HCT116 (cell line): ENCODE data around the gene SLC22A13. TPM values are rescaled to one million over a fixed set of nuclear protein-coding genes. Genes with fewer than 3 reads are reported as not detected.

Source experiments
- ATAC-seq: fragments of 200-7000 bp; cut with Tn5 transposase; 2 replicates; pipeline ENCODE4 v1.9.1; 2020; ENCODE audit warnings: mild to moderate bottlenecking, moderate library complexity
- BruUV-seq: library from RNA; stranded (reverse); fragments of 400-500 nt; replicated peaks from 2 replicates; lab custom pipeline; 2021; lab: Mats Ljungman, UMichigan
- CTCF ChIA-PET: fragments of 300-600 bp; sonication (Branson Sonifier 250); formaldehyde crosslinking; loops from one replicate; lab custom pipeline; 2021; ENCODE audit warnings: antibody characterized with exemption; lab: Charles Lee
- POLR2A ChIA-PET: fragments of 300-600, 350-600 bp; sonication (Branson Sonifier 250); formaldehyde crosslinking; loops from one replicate; lab custom pipeline; 2021; ENCODE audit warnings: antibody characterized with exemption; lab: Charles Lee
- RAD21 ChIA-PET, 2 experiments: fragments of 300-600 bp; sonication (Branson Sonifier 250); formaldehyde crosslinking; loops; one replicate each; lab custom pipeline; 2023; ENCODE audit warnings: low total read pairs in 2 of 2; ENCODE audit not compliant: uncharacterized antibody in 2 of 2, unreplicated experiment in 2 of 2, low non-redundant PET in 1 of 2; lab: Charles Lee
- DNase-seq: peaks from one replicate; pipeline ENCODE4 v3.0.0-alpha.2; 2010; ENCODE audit warnings: low read depth, low spot score
- H2AFZ ChIP-seq: fragments of 200-600 bp; shearing (Covaris generic), sonication (generic); 2 replicates; pipeline ENCODE4 v1.6.1; 2017; ENCODE audit warnings: low read depth, mixed run types, mixed read lengths, antibody characterized with exemption, low read length; ENCODE audit not compliant: poor library complexity, severe bottlenecking
- H3K27ac ChIP-seq: 2 replicates; pipeline ENCODE4 v1.5.1; 2012; ENCODE audit warnings: low read depth, low read length
- H3K27me3 ChIP-seq: fragments of 200-600 bp; sonication (generic); 2 replicates; pipeline ENCODE4 v1.6.1; 2016; ENCODE audit warnings: mixed run types, low read length, mixed read lengths; ENCODE audit not compliant: insufficient read depth
- H3K36me3 ChIP-seq, 2 experiments: fragments of 200-500 bp in 1 of 2; fragments of 200-600 bp in 1 of 2; sonication (Bioruptor generic) in 1 of 2; sonication (generic) in 1 of 2; 2 replicates each; pipeline versions ENCODE4 v1.5.1 to v1.6.1; 2014 to 2016; ENCODE audit warnings: low read length in 2 of 2, inconsistent platforms in 1 of 2, mixed read lengths in 1 of 2, mixed run types in 1 of 2; ENCODE audit not compliant: insufficient read depth in 2 of 2, control insufficient read depth in 1 of 2
- H3K4me1 ChIP-seq, 2 experiments: fragments of 200-600 bp in 1 of 2; sonication (generic) in 1 of 2; 2 replicates each; pipeline versions ENCODE4 v1.5.1 to v1.6.1; 2012 to 2017; ENCODE audit warnings: low read length in 2 of 2, inconsistent platforms in 1 of 2, mild to moderate bottlenecking in 1 of 2, mixed read lengths in 1 of 2, mixed run types in 1 of 2, moderate library complexity in 1 of 2; ENCODE audit not compliant: insufficient read depth in 2 of 2, control insufficient read depth in 1 of 2
- H3K4me2 ChIP-seq: fragments of 200-600 bp; sonication (generic); 2 replicates; pipeline ENCODE4 v1.6.1; 2017; ENCODE audit warnings: mixed run types, low read length, mixed read lengths
- H3K4me3 ChIP-seq, 2 experiments: fragments of 200-600 bp in 1 of 2; sonication (generic) in 1 of 2; replicated peaks in 1 of 2; 2 replicates each; pipeline ENCODE4 v1.5.1; 2011 to 2016; ENCODE audit warnings: low read length in 2 of 2, control low read depth in 1 of 2, low read depth in 1 of 2, mild to moderate bottlenecking in 1 of 2, mixed read lengths in 1 of 2, mixed run types in 1 of 2
- H3K79me2 ChIP-seq: fragments of 200-600 bp; sonication (generic); 2 replicates; pipeline ENCODE4 v1.6.1; 2017; ENCODE audit warnings: mild to moderate bottlenecking, mixed run types, low read length, moderate library complexity, mixed read lengths; ENCODE audit not compliant: insufficient read depth
- H3K9ac ChIP-seq: fragments of 200-600 bp; sonication (generic); 2 replicates; pipeline ENCODE4 v1.6.1; 2016; ENCODE audit warnings: low read length, mixed read lengths
- H3K9me2 ChIP-seq: fragments of 200-600 bp; sonication (generic), shearing (Covaris generic); 2 replicates; pipeline ENCODE4 v1.6.1; 2017; ENCODE audit warnings: mixed run types, mild to moderate bottlenecking, moderate library complexity; ENCODE audit not compliant: insufficient read depth
- H3K9me3 ChIP-seq, 2 experiments: fragments of 200-500 bp in 1 of 2; fragments of 200-600 bp in 1 of 2; sonication (Bioruptor generic) in 1 of 2; sonication (generic) in 1 of 2; 2 replicates each; pipeline ENCODE4 v1.6.1; 2014 to 2017; ENCODE audit warnings: low read length in 2 of 2, mixed read lengths in 2 of 2, inconsistent platforms in 1 of 2, low read depth in 1 of 2, mild to moderate bottlenecking in 1 of 2, mixed run types in 1 of 2, moderate library complexity in 1 of 2; ENCODE audit not compliant: control insufficient read depth in 1 of 2, insufficient read depth in 1 of 2
- H4K20me1 ChIP-seq: fragments of 200-600 bp; sonication (generic), shearing (Covaris generic); 2 replicates; pipeline ENCODE4 v1.6.1; 2017; ENCODE audit warnings: mixed run types, mild to moderate bottlenecking, moderate library complexity; ENCODE audit not compliant: insufficient read depth
- ELF1 ChIP-seq: IDR thresholded peaks from 2 replicates; pipeline ENCODE4 v1.6.1; 2012; ENCODE audit warnings: low read depth, borderline replicate concordance
- EZH2 ChIP-seq: fragments of 200-600 bp; sonication (generic); IDR thresholded peaks from 2 replicates; pipeline ENCODE4 v1.6.1; 2017; ENCODE audit warnings: antibody characterized with exemption, mixed run types
- EZH2phosphoT487 ChIP-seq: fragments of 200-600 bp; IDR thresholded peaks from 2 replicates; pipeline ENCODE4 v1.6.1; 2018; ENCODE audit warnings: antibody characterized with exemption, borderline replicate concordance
- POLR2A ChIP-seq: IDR thresholded peaks from 2 replicates; pipeline ENCODE4 v1.7.0; 2011; ENCODE audit warnings: borderline replicate concordance; ENCODE audit not compliant: insufficient read depth, insufficient read length; ENCODE audit errors: extremely low read depth
- POLR2AphosphoS5 ChIP-seq: IDR thresholded peaks from 2 replicates; pipeline ENCODE4 v1.6.1; 2011; ENCODE audit warnings: mild to moderate bottlenecking, low read depth, low read length, moderate library complexity
- TCF7L2 ChIP-seq: IDR thresholded peaks from 2 replicates; pipeline ENCODE4 v1.7.0; 2011; ENCODE audit warnings: borderline replicate concordance, inconsistent platforms; ENCODE audit not compliant: insufficient read depth, insufficient read length; ENCODE audit errors: extremely low read depth
- ZNF274 ChIP-seq: fragments of 200-500 bp; sonication (Bioruptor generic); IDR thresholded peaks from 2 replicates; pipeline ENCODE4 v1.6.1; 2014; ENCODE audit warnings: mild to moderate bottlenecking, low read depth, low read length, inconsistent platforms
- intact Hi-C: fragments of 100-400 bp; cut with micrococcal nuclease; formaldehyde crosslinking; loops from 2 replicates; pipeline ENCODE4 v1.10.0; 2022
- total RNA-seq: library from RNA; stranded (reverse); gene quantifications from one replicate; pipeline ENCODE4 v1.2.1, GENCODE V29; 2021; ENCODE audit not compliant: unreplicated experiment
- TF ChIP-seq, protein P1 (sequence below): IDR thresholded peaks from 2 replicates; pipeline ENCODE4 v1.6.1; 2012; ENCODE audit warnings: low read depth
- TF ChIP-seq, protein P2 (sequence below), 3 experiments: fragments of 200-600 bp in 1 of 3; sonication (generic) in 1 of 3; IDR thresholded peaks in 2 of 3; conservative IDR thresholded peaks in 1 of 3; 2 replicates each; pipeline ENCODE4 v1.5.1; 2012 to 2017; ENCODE audit warnings: low read depth in 2 of 3, low read length in 2 of 3, antibody characterized with exemption in 1 of 3, borderline replicate concordance in 1 of 3, control low read depth in 1 of 3, mild to moderate bottlenecking in 1 of 3, mixed read lengths in 1 of 3, mixed run types in 1 of 3, moderate library complexity in 1 of 3; ENCODE audit not compliant: insufficient read depth in 1 of 3

Gene SLC22A13
- total RNA-seq, 1 experiment from 2014 or later = 0.47 TPM

- no peak overlapping the region for H3K4me2 ChIP-seq
- ATAC-seq (no peak), DNase-seq (no peak)
- TF ChIP-seq TCF7L2 (no peak), ELF1 (no peak), POLR2AphosphoS5 (no peak), EZH2phosphoT487 (no peak), POLR2A (no peak), EZH2 (no peak), ZNF274 (no peak)
- TF ChIP-seq, protein P1, sequence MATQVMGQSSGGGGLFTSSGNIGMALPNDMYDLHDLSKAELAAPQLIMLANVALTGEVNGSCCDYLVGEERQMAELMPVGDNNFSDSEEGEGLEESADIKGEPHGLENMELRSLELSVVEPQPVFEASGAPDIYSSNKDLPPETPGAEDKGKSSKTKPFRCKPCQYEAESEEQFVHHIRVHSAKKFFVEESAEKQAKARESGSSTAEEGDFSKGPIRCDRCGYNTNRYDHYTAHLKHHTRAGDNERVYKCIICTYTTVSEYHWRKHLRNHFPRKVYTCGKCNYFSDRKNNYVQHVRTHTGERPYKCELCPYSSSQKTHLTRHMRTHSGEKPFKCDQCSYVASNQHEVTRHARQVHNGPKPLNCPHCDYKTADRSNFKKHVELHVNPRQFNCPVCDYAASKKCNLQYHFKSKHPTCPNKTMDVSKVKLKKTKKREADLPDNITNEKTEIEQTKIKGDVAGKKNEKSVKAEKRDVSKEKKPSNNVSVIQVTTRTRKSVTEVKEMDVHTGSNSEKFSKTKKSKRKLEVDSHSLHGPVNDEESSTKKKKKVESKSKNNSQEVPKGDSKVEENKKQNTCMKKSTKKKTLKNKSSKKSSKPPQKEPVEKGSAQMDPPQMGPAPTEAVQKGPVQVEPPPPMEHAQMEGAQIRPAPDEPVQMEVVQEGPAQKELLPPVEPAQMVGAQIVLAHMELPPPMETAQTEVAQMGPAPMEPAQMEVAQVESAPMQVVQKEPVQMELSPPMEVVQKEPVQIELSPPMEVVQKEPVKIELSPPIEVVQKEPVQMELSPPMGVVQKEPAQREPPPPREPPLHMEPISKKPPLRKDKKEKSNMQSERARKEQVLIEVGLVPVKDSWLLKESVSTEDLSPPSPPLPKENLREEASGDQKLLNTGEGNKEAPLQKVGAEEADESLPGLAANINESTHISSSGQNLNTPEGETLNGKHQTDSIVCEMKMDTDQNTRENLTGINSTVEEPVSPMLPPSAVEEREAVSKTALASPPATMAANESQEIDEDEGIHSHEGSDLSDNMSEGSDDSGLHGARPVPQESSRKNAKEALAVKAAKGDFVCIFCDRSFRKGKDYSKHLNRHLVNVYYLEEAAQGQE = no peak
- TF ChIP-seq, protein P2, sequence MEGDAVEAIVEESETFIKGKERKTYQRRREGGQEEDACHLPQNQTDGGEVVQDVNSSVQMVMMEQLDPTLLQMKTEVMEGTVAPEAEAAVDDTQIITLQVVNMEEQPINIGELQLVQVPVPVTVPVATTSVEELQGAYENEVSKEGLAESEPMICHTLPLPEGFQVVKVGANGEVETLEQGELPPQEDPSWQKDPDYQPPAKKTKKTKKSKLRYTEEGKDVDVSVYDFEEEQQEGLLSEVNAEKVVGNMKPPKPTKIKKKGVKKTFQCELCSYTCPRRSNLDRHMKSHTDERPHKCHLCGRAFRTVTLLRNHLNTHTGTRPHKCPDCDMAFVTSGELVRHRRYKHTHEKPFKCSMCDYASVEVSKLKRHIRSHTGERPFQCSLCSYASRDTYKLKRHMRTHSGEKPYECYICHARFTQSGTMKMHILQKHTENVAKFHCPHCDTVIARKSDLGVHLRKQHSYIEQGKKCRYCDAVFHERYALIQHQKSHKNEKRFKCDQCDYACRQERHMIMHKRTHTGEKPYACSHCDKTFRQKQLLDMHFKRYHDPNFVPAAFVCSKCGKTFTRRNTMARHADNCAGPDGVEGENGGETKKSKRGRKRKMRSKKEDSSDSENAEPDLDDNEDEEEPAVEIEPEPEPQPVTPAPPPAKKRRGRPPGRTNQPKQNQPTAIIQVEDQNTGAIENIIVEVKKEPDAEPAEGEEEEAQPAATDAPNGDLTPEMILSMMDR (IDR thresholded peaks at IDR 0.05 in 2 of 3, conservative IDR thresholded peaks at IDR 0.05 in 1 of 3; ENCODE audit: borderline replicate concordance in 1 of 3, insufficient read depth in 1 of 3, low read depth in 2 of 3, low read length in 2 of 3) = no peak
- no peak overlapping the region for H3K27ac ChIP-seq
- ChIA-PET POLR2A (no interaction called here), CTCF (interaction anchor here (2.6 kb wide), 1 partner anchor 9 kb away, joined by 10 read pairs; no protein-coding TSS in a partner anchor), RAD21 (no interaction called here)
- no peak overlapping the region for H3K4me3 ChIP-seq
- H3K9me3 ChIP-seq = no peaks in the 10 kb centered on the region
- no peak overlapping the region for H3K9ac ChIP-seq
- H3K36me3 ChIP-seq = no peaks in the 10 kb centered on the region
- H3K27me3 ChIP-seq = no peaks in the 10 kb centered on the region
- no TSS peak for BruUV-seq
- no peaks in the 10 kb centered on the region for H3K4me1 ChIP-seq
- no peak overlapping the region for H2AFZ ChIP-seq
- no peaks in the 10 kb centered on the region for H4K20me1 ChIP-seq
- intact Hi-C loops = no loop called here
- H3K79me2 ChIP-seq = no peaks in the 10 kb centered on the region
- H3K9me2 ChIP-seq = no peaks in the 10 kb centered on the region
Measured at GRCh38 chr3:38307599-38307998, 42.0 kb downstream of the SLC22A13 start.
